Duodenal mucosa (tissue), 2 donors: ENCODE measurements around the gene MUCL1.

Experiments
- H3K27ac ChIP-seq: one replicate; pipeline ENCODE4 v1.7.0; 2013; ENCODE audit warnings: low read depth, low read length
- H3K27me3 ChIP-seq, 2 donors: one replicate each; pipeline ENCODE4 v1.7.0; 2013; ENCODE audit warnings: low read length in 2 of 2, control low read depth in 1 of 2; ENCODE audit not compliant: insufficient read depth in 2 of 2, control insufficient read depth in 1 of 2
- H3K36me3 ChIP-seq, 2 donors: one replicate each; pipeline ENCODE4 v1.7.0; 2013; ENCODE audit warnings: low read length in 2 of 2, control low read depth in 1 of 2; ENCODE audit not compliant: insufficient read depth in 2 of 2, control insufficient read depth in 1 of 2
- H3K4me1 ChIP-seq, 2 donors: one replicate each; pipeline ENCODE4 v1.7.0; 2013; ENCODE audit warnings: low read length in 2 of 2, control low read depth in 1 of 2; ENCODE audit not compliant: insufficient read depth in 2 of 2, control insufficient read depth in 1 of 2
- H3K4me3 ChIP-seq, 2 donors: one replicate each; pipeline ENCODE4 v1.7.0; 2013; ENCODE audit warnings: low read length in 2 of 2, low read depth in 1 of 2
- H3K9ac ChIP-seq, 2 donors: one replicate each; pipeline ENCODE4 v1.7.0; 2013; ENCODE audit warnings: low read length in 2 of 2, low read depth in 1 of 2
- H3K9me3 ChIP-seq, 2 donors: one replicate each; pipeline ENCODE4 v1.7.0; 2013; ENCODE audit warnings: low read length in 2 of 2, control low read depth in 1 of 2; ENCODE audit not compliant: control insufficient read depth in 1 of 2

Gene MUCL1, protein sequence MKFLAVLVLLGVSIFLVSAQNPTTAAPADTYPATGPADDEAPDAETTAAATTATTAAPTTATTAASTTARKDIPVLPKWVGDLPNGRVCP

DNA sequence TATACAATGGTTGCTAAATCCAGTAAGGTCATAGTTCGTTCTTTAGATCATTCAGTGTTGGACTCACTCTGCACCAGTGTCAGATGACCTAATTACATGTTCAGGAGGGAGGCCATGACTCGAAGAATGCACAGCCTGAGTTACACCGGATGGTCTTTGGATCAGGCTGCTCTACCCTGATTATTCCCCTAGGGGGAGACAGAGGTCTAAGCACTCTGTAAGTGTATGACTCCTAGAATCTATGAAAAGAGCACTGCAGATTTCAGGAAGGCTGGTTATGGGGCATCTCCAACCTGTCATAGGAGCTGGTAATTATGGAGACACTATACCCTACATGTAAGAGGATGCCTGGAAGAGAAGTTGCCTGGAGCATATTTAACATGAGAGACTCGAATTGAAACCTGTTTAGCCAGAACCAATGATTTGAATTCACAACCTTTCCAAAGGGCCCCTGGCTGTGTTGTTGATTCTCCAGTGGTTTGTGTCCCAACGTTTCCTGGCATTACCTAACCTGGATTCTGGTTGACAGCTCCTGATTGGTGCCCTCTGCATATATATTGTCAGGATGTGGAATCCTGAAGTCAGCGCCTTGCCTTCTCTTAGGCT, at the start of gene MUCL1:
Gene MUCL1 (plus strand): TSS at position 584 of the 606 bp plus-strand sequence. CDS start 67 bp downstream, outside the sequence.
- Histone ChIP-seq H3K9ac (no peak within 1 kb of the TSS), H3K27me3 (no peaks in the 10 kb centered on the region), H3K36me3 (no peaks in the 10 kb centered on the region), H3K27ac (no peak within 1 kb of the TSS), H3K4me3 (no peak within 1 kb of the TSS), H3K9me3 (no peaks in the 10 kb centered on the region), H3K4me1 (no peaks in the 10 kb centered on the region)

DNA sequence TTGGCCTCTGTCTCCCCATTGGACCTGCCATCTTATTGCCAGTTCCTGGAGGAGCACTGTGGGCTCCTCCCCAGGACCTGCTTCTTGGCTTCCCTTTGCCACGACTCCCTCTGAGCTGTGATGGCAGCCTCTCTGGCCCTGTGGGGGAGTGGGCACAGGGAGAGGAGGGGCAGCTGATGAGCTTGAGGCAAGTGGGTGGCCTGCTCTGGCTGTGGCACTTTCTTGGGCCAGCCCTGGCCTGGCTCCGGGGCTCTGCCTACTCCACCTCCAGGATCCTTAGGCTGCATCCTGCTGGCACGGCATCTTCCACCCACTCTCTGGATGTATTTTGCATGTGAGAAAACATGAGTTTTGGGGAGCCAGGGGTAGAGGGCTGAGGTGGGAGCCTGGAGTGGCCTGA, 32.6 kb upstream of the MUCL1 start:
- Histone ChIP-seq H3K4me3 (no peak overlapping the region), H3K4me1 (no peaks in the 10 kb centered on the region), H3K36me3 (no peaks in the 10 kb centered on the region), H3K9me3 (peaks cover 0 to 5% of the 10 kb centered on the region in 2 donors), H3K27ac (no peak overlapping the region), H3K27me3 (no peaks in the 10 kb centered on the region), H3K9ac (no peak overlapping the region)

DNA sequence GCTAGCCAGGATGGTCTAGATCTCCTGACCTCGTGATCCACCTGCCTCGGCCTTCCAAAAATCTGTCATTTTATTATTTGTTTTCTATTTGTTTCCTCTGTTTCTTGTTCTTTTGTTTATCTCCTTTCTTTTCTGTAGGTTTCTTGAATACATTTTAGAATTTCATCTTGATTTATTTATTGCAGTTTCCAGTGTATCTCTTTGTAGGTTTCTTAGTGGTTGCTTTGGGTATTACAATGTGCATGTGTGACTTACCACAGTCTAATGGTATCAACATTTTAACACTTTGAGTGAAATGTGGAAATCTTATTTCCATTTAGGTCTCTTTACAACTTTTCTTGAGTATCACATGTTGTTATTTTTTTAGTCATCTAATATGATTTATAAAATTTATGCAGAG, 29.9 kb upstream of the MUCL1 start:
- Histone ChIP-seq H3K27me3 (no peaks in the 10 kb centered on the region), H3K9me3 (peaks cover 0 to 5% of the 10 kb centered on the region in 2 donors), H3K27ac (no peak overlapping the region), H3K4me1 (no peaks in the 10 kb centered on the region), H3K36me3 (no peaks in the 10 kb centered on the region), H3K4me3 (no peak overlapping the region), H3K9ac (no peak overlapping the region)

DNA sequence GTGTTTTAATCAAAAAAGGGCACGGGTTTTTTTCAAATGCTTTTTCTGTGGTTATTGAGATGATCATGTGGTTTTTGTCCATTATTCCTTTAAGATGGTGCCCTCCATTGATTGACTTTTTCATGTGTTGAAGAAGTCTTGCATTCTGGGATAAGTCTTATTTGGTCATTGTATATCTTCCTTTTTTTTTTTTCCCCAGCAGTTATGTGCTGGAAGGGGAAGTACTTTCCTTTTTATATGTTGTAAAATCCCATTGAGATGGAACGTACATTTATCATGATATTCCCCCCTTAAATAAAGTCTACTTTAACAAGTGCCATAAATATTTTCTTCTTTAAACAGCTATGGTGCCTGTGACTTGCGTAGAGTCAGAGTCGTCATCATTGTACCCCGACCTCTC, 24.8 kb upstream of the MUCL1 start:
- no peaks in the 10 kb centered on the region for H3K9me3 ChIP-seq
- no peak overlapping the region for H3K27ac ChIP-seq

DNA sequence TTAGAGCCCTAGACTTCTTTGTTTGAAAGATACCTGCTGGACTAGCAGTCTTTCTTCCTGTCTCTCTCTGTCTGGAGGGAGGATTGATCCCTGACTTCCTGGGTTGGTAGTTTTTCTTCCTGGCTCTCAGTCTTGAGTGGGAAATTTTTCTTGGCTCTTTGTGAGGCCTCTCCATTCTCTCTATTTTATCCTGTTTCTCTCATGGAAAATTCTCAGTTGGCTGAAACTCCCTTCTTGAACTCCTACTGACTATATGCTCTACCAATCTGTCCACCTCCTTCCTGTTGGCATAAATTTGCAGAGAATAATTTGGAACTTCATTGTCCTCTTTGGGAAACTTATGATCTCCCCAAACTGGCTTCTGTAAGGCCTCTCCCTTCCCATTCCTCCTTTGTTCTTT, 24.1 kb upstream of the MUCL1 start:
- Histone ChIP-seq H3K9me3 (no peaks in the 10 kb centered on the region), H3K4me1 (no peaks in the 10 kb centered on the region), H3K9ac (no peak overlapping the region), H3K36me3 (no peaks in the 10 kb centered on the region), H3K4me3 (no peak overlapping the region), H3K27ac (no peak overlapping the region), H3K27me3 (no peaks in the 10 kb centered on the region)

More for the DNA sequence above, 24.8 kb upstream of the MUCL1 start:
- Histone ChIP-seq H3K36me3 (no peaks in the 10 kb centered on the region), H3K4me3 (no peak overlapping the region), H3K9ac (no peak overlapping the region), H3K27me3 (no peaks in the 10 kb centered on the region), H3K4me1 (no peaks in the 10 kb centered on the region)

DNA sequence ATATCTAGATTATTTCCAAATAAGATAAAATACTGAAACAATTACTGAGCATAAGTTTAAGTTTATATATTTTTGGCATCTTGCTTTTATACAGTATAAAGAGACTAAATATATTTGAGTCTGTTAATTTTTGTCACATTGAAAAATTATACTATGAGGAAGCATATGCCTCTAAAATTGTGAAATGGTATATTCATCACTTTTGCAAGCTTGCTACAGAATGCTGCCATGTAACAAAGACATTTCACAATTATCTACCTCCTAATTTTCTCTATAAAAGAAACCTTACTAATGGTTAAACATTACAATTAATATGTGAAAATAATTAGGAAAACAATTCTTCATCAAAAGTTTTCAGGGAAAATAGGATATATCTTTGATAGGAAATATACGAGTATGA, 22.7 kb upstream of the MUCL1 start:
- Histone ChIP-seq H3K27ac (no peak overlapping the region), H3K9me3 (no peaks in the 10 kb centered on the region), H3K4me1 (no peaks in the 10 kb centered on the region), H3K4me3 (no peak overlapping the region), H3K27me3 (no peaks in the 10 kb centered on the region), H3K9ac (no peak overlapping the region), H3K36me3 (no peaks in the 10 kb centered on the region)

DNA sequence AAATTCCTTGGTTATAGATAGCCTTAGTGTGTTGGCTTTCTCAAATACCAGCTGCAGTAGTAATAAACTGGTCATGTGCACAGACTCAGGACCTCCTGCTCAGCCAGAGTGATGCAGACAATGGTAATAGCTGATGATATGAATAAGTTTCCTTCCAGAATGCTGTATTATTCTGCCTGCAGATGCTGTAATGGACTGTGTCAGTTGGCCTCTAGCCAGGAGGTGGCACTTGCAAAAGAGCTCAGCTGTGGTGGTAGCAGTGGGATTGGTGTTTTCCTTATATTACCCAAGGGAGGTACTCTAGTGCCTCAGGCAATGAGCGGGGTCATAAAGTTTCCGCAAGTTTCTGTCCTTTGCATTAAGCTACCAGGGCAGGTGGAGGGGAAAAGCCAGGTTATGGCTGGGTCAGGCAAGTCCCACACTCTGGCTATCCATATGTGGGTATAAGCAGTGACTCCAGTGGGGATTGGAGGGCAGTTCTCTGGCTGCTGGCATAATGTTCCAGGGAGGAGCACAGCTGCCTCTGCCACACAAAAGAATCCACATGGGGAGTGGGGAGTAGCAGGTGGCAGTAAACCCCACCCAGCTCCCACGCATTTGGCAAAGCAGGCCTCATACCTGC, 14.0 kb upstream of the MUCL1 start:
- H3K9ac ChIP-seq, result no peak overlapping the region
- no peaks in the 10 kb centered on the region for H3K36me3 ChIP-seq
- no peaks in the 10 kb centered on the region for H3K27me3 ChIP-seq
- no peaks in the 10 kb centered on the region for H3K9me3 ChIP-seq
- H3K27ac ChIP-seq, result no peak overlapping the region
- no peaks in the 10 kb centered on the region for H3K4me1 ChIP-seq
- H3K4me3 ChIP-seq, result no peak overlapping the region

DNA sequence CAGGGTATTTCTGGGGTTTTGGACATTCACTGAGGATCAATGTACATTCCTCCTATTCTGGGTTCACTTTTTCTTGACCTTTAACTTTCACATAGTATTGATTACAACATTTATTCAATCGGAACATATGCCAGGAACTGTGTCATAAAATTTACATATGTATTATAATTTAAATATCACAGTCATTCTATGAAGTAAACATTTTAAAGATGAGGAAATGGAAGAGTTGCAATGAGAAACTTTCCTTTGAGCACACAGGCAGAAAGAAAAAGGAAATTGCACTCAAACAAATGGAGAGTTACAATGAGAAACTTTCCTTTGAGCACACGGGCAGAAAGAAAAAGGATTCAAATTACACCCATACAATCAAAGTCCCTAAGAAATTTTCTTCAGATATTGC, 3.1 kb downstream of the MUCL1 start:
- no peaks in the 10 kb centered on the region for H3K4me1 ChIP-seq
- no peak overlapping the region for H3K4me3 ChIP-seq
- H3K9me3 ChIP-seq, result no peaks in the 10 kb centered on the region
- H3K27ac ChIP-seq, result no peak overlapping the region
- no peaks in the 10 kb centered on the region for H3K27me3 ChIP-seq
- H3K36me3 ChIP-seq, result no peaks in the 10 kb centered on the region
- H3K9ac ChIP-seq, result no peak overlapping the region

DNA sequence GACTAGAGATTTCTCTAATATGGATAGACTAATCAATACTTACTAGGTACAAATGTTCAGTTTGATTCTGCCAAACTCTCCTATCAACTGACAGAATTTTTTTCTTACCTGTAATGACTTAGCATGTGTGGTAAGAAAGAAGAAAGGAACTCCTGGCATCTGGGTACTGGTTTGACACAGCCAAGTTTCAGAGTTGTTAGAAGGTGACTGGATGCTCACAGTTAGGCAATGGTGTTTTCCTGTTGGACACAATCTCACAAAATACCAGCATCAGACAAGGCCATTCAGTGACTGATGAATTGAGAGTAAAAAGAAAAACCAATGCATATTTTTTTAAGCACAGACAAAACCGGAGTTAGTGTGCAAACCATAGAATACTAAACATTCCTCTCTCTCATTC, 4.2 kb downstream of the MUCL1 start:
- Histone ChIP-seq H3K36me3 (no peaks in the 10 kb centered on the region), H3K9me3 (no peaks in the 10 kb centered on the region), H3K4me1 (no peaks in the 10 kb centered on the region), H3K9ac (no peak overlapping the region), H3K27me3 (no peaks in the 10 kb centered on the region), H3K4me3 (no peak overlapping the region), H3K27ac (no peak overlapping the region)

DNA sequence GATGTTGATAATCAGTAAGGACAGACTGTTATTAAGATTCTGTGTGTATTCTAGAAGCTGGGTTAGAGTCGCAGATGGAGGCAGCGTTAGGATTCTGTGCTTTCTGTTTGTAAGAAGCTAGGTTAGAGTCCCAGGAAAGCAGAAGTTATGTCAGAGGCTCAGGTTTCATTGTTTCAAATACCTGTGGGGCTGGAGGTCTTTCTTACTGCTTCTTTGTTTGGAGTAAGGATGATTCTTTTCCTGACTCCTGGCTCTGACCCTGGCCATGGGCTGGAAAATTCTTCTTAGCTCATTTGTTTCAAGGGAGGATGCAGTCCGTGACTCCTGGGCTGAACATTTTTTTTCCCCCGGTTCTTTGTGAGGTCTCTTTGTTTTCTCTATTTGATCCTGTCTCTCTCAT, 5.2 kb downstream of the MUCL1 start:
- Histone ChIP-seq H3K36me3 (no peaks in the 10 kb centered on the region), H3K9me3 (no peaks in the 10 kb centered on the region), H3K27me3 (no peaks in the 10 kb centered on the region), H3K9ac (no peak overlapping the region), H3K27ac (no peak overlapping the region), H3K4me1 (no peaks in the 10 kb centered on the region), H3K4me3 (no peak overlapping the region)
